TTC549 (cell line): ENCODE measurements around the gene ACBD5.

Experiments
- FAIRE-seq: peaks from 2 replicates; lab custom pipeline; 2012; peaks lifted over from hg19 to GRCh38; lab: Jason Lieb, UNC

Gene ACBD5

DNA sequence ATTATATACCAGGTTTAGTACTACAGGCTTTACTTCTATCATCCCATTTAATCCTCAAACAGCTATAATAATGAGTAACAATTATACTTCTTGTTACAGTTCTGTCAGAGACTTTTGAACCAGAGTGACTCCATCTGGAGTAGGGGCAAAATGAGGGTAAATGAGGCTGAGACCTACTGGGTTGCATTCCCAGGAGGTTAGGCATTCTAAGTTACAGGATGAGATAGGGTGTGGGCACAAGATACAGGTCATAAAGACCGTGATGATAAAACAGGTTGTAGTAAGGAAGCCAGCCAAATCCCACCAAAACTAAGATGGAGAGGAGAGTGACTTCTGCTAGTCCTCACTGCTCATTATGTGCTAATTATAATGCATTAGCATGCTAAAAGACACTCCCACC is 90.3 kb downstream of the ACBD5 start:
- FAIRE-seq: no peak

DNA sequence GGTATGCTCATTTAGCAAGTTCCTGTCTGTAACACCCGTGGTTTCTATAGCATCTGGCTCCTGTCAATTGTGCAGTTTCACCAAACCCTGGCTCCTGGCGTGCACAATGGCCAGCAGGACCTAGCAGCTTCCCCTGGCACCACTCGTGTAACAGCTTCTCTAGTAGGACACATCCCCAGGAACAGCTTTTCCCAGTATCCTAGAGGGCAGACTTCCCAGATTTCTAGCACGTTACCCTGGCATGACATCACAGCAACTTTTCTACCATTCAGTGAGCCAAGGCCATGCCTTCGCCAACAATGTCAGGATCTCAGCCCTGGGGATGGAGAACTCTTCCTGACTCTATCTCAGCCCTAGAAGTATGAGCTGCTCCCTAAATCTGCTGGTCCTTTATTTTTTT is 92.9 kb downstream of the ACBD5 start:
- FAIRE-seq: no peak

DNA sequence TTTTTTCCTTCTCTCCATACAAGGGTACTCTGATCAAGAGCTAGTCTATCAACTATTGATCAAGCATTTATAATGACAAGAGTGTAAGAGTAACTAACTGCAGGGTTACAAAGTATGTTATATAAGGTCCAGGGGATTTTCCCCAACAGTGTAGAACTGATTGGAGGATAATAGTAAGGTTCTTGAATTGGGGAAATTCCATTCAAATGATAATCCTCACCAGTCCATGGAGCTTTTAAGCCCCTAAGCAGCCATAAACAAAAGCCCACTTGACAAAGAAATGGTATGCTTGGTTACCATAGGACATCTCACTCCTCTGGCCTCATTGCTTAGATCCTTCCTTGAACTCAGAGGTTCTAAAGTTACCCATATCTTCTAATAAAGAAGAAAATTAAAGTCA is 94.7 kb downstream of the ACBD5 start:
- no peak for FAIRE-seq
